DND-41 (cell line): Measurements from ENCODE around the gene NDOR1.

Experiments
- CTCF ChIP-seq: IDR thresholded peaks from 2 replicates; pipeline ENCODE4 v1.5.1; 2012; ENCODE audit warnings: borderline replicate concordance, low read length, moderate library complexity, mild to moderate bottlenecking; ENCODE audit not compliant: poor library complexity, severe bottlenecking; ENCODE audit errors: extremely low read depth
- EZH2 ChIP-seq: IDR thresholded peaks from 3 replicates; pipeline ENCODE4 v1.6.1; 2012; ENCODE audit warnings: borderline replicate concordance, low read depth, mild to moderate bottlenecking, moderate library complexity, low read length, inconsistent platforms; ENCODE audit not compliant: severe bottlenecking

- TF ChIP-seq CTCF (no peak), EZH2 (no peak)
Observed at GRCh38 chr9:137231372-137232039, 26.0 kb downstream of the NDOR1 start.
